ENCODE results near the gene SOCS3. TPM values are rescaled to one million over a fixed set of nuclear protein-coding genes. Genes with fewer than 3 reads are reported as not detected.

Gene SOCS3
- total and polyA plus RNA-seq, 10 of the 15 experiments (the other 5 are each of a cell fraction or from before 2014, with no cell fraction given) = 0.05 to 3.9 (median 1.0) TPM

DNA sequence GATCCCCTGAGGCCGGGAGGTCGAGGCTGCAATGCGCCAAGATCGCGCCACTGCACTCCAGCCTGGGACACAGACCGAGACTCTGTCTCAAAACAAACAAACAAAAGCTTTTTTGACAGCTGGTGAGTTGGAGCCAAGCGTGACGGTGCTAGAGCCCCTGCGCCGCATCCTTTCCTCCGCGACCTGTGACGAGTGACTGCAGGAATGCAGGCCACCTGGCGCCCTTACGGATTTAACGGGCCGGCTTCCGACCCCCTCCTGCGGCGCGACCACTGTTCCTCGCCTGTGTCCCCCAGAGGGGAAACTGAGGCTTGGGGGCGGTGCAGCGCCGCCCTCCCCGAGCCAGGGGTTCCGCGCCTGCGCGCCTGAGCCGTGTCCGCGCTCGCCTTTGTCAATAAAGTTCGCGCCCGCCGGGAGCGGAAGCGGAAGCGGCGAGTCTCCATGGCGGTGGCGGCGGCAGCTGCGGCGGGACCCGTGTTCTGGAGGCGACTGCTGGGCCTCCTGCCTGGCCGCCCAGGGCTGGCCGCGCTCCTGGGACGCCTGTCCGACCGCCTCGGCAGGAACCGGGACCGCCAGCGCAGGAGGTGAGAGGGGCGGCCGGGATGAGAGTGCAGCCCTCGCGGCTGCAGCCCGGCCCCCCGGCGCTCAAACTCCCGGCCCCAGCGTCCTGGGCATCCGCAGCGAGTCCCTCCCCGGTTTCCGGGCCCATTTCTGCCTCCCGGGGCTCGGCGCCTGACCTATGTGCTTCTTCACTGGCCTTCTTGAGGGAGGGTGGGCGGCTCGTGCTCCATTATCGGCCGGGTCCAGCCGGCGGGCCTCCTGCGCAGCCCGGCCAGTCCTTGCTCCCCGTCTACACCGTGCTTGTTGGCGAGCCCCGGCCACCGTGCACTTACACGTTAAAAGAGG lies 18.6 kb upstream of the SOCS3 start, which contains the start of gene PGS1 (continued):
- TF ChIP-seq HDAC2 (IDR thresholded peaks at IDR 0.05) (no peak), EP300 (IDR thresholded peaks at IDR 0.05; ENCODE audit: borderline replicate concordance in 1 of 2, control insufficient read depth in 1 of 2, low read depth in 2 of 2, low read length in 2 of 2) (0 out of 4 replicates have a peak, but pooled peaks of 1 of the 2 experiments have one; percentile 17), JUND (IDR thresholded peaks at IDR 0.05; ENCODE audit: low read depth, low read length) (no peak), ZNF622 (IDR thresholded peaks at IDR 0.05) (no peak), HDGF (IDR thresholded peaks at IDR 0.05) (no peak), MYB (IDR thresholded peaks at IDR 0.05; ENCODE audit: borderline replicate concordance, low read depth, low read length) (no peak), ZNF217 (IDR thresholded peaks at IDR 0.05) (no peak), YY1 (IDR thresholded peaks at IDR 0.05; ENCODE audit: low read depth, low read length) (peak; percentile 96), RAD21 (IDR thresholded peaks at IDR 0.05; ENCODE audit: insufficient read depth, low read depth, low read length) (no peak), NR2F1 (conservative IDR thresholded peaks at IDR 0.05) (peak; percentile 52; the same call in 1 of the 2 replicates), CREB1 (IDR thresholded peaks at IDR 0.05; ENCODE audit: low read depth) (peak; percentile 58; the same call in 1 of the 2 replicates), PAX8 (IDR thresholded peaks at IDR 0.05) (no peak), DPF2 (IDR thresholded peaks at IDR 0.05) (no peak; the same call in 1 of the 2 replicates)
- TF ChIP-seq, protein P1, sequence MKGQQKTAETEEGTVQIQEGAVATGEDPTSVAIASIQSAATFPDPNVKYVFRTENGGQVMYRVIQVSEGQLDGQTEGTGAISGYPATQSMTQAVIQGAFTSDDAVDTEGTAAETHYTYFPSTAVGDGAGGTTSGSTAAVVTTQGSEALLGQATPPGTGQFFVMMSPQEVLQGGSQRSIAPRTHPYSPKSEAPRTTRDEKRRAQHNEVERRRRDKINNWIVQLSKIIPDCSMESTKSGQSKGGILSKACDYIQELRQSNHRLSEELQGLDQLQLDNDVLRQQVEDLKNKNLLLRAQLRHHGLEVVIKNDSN (IDR thresholded peaks at IDR 0.05; ENCODE audit: borderline replicate concordance, extremely low read length, insufficient read depth, low read depth, low read length) = no peak
